ENCODE data around the gene HEXA.

Gene HEXA

DNA sequence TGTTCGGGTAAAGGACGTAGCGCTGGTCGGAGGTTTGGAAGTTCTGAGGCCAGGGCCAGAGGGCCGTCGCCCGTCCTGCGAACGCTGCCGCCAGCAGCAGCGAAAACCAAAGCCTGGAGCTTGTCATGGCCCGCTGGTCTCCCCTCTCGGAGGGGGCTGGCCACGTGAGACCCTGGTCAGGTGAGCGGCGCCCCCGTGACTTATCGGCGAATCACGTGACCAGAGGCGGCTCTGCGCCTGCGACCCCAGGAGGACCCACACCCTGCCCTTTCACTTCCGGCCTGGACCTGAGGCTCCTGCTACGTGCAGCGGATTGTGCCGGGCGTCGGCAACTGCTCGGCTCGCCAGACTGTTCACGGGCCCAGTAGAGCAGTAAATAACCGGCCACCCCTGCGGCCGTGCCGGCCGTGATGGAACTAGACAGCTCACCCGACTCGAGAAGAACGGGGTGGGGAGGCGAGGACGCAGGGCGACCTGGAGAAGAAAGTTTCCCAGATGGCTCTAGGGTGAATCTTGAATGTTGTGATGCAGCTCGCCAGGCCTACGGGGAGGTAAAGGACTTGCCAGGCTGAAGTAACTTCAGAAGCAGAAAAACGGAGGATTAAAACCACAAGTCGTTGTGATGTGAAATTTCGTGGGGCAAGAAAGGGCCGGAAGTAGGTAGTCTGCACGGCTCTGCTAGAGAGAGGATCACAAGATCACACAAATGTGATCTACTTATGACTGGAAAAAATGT, at the start of gene HEXA (continued):
- TF ChIP-seq, protein P1, sequence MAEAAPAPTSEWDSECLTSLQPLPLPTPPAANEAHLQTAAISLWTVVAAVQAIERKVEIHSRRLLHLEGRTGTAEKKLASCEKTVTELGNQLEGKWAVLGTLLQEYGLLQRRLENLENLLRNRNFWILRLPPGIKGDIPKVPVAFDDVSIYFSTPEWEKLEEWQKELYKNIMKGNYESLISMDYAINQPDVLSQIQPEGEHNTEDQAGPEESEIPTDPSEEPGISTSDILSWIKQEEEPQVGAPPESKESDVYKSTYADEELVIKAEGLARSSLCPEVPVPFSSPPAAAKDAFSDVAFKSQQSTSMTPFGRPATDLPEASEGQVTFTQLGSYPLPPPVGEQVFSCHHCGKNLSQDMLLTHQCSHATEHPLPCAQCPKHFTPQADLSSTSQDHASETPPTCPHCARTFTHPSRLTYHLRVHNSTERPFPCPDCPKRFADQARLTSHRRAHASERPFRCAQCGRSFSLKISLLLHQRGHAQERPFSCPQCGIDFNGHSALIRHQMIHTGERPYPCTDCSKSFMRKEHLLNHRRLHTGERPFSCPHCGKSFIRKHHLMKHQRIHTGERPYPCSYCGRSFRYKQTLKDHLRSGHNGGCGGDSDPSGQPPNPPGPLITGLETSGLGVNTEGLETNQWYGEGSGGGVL (tag by site-specific recombination; IDR thresholded peaks at IDR 0.05) = peak; percentile 90
- TF ChIP-seq ZNF404 (tag by site-specific recombination; IDR thresholded peaks at IDR 0.05) (no peak), OVOL3 (tag by site-specific recombination; IDR thresholded peaks at IDR 0.05) (peak; percentile 97), ZNF174 (tag by site-specific recombination; IDR thresholded peaks at IDR 0.05) (no peak), OSR2 (tag by site-specific recombination; IDR thresholded peaks at IDR 0.05) (peak; percentile 43; the same call in 1 of the 2 replicates), ZNF132 (tag by site-specific recombination; IDR thresholded peaks at IDR 0.05; ENCODE audit: borderline replicate concordance) (no peak), SP2 (tag by site-specific recombination; IDR thresholded peaks at IDR 0.05) (peak; percentile 86), ZNF664 (tag by site-specific recombination; IDR thresholded peaks at IDR 0.05) (peak; percentile 86), SCRT1 (tag by site-specific recombination; IDR thresholded peaks at IDR 0.05; ENCODE audit: borderline replicate concordance) (no peak), ZNF23 (tag by site-specific recombination; IDR thresholded peaks at IDR 0.05; ENCODE audit: borderline replicate concordance) (peak; percentile 43; the same call in 1 of the 2 replicates), ZNF792 (tag by site-specific recombination; IDR thresholded peaks at IDR 0.05) (peak; percentile 65; the same call in 1 of the 2 replicates), ZNF654 (tag by site-specific recombination; IDR thresholded peaks at IDR 0.05; ENCODE audit: low read depth) (no peak), BCL11B (tag by site-specific recombination; IDR thresholded peaks at IDR 0.05; ENCODE audit: low read depth) (peak; percentile 76; the same call in 1 of the 2 replicates)
- TF ChIP-seq, protein P2, sequence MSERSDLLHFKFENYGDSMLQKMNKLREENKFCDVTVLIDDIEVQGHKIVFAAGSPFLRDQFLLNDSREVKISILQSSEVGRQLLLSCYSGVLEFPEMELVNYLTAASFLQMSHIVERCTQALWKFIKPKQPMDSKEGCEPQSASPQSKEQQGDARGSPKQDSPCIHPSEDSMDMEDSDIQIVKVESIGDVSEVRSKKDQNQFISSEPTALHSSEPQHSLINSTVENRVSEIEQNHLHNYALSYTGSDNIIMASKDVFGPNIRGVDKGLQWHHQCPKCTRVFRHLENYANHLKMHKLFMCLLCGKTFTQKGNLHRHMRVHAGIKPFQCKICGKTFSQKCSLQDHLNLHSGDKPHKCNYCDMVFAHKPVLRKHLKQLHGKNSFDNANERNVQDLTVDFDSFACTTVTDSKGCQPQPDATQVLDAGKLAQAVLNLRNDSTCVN (tag by site-specific recombination; optimal IDR thresholded peaks at IDR 0.05) = peak; percentile 62
- TF ChIP-seq, protein P3, sequence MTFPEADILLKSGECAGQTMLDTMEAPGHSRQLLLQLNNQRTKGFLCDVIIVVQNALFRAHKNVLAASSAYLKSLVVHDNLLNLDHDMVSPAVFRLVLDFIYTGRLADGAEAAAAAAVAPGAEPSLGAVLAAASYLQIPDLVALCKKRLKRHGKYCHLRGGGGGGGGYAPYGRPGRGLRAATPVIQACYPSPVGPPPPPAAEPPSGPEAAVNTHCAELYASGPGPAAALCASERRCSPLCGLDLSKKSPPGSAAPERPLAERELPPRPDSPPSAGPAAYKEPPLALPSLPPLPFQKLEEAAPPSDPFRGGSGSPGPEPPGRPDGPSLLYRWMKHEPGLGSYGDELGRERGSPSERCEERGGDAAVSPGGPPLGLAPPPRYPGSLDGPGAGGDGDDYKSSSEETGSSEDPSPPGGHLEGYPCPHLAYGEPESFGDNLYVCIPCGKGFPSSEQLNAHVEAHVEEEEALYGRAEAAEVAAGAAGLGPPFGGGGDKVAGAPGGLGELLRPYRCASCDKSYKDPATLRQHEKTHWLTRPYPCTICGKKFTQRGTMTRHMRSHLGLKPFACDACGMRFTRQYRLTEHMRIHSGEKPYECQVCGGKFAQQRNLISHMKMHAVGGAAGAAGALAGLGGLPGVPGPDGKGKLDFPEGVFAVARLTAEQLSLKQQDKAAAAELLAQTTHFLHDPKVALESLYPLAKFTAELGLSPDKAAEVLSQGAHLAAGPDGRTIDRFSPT (tag by site-specific recombination; IDR thresholded peaks at IDR 0.05) = no peak; the same call in 1 of the 2 replicates
- TF ChIP-seq, protein P4, sequence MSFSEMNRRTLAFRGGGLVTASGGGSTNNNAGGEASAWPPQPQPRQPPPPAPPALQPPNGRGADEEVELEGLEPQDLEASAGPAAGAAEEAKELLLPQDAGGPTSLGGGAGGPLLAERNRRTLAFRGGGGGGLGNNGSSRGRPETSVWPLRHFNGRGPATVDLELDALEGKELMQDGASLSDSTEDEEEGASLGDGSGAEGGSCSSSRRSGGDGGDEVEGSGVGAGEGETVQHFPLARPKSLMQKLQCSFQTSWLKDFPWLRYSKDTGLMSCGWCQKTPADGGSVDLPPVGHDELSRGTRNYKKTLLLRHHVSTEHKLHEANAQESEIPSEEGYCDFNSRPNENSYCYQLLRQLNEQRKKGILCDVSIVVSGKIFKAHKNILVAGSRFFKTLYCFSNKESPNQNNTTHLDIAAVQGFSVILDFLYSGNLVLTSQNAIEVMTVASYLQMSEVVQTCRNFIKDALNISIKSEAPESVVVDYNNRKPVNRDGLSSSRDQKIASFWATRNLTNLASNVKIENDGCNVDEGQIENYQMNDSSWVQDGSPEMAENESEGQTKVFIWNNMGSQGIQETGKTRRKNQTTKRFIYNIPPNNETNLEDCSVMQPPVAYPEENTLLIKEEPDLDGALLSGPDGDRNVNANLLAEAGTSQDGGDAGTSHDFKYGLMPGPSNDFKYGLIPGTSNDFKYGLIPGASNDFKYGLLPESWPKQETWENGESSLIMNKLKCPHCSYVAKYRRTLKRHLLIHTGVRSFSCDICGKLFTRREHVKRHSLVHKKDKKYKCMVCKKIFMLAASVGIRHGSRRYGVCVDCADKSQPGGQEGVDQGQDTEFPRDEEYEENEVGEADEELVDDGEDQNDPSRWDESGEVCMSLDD (tag by site-specific recombination; IDR thresholded peaks at IDR 0.05) = peak; percentile 94
- TF ChIP-seq, protein P5, sequence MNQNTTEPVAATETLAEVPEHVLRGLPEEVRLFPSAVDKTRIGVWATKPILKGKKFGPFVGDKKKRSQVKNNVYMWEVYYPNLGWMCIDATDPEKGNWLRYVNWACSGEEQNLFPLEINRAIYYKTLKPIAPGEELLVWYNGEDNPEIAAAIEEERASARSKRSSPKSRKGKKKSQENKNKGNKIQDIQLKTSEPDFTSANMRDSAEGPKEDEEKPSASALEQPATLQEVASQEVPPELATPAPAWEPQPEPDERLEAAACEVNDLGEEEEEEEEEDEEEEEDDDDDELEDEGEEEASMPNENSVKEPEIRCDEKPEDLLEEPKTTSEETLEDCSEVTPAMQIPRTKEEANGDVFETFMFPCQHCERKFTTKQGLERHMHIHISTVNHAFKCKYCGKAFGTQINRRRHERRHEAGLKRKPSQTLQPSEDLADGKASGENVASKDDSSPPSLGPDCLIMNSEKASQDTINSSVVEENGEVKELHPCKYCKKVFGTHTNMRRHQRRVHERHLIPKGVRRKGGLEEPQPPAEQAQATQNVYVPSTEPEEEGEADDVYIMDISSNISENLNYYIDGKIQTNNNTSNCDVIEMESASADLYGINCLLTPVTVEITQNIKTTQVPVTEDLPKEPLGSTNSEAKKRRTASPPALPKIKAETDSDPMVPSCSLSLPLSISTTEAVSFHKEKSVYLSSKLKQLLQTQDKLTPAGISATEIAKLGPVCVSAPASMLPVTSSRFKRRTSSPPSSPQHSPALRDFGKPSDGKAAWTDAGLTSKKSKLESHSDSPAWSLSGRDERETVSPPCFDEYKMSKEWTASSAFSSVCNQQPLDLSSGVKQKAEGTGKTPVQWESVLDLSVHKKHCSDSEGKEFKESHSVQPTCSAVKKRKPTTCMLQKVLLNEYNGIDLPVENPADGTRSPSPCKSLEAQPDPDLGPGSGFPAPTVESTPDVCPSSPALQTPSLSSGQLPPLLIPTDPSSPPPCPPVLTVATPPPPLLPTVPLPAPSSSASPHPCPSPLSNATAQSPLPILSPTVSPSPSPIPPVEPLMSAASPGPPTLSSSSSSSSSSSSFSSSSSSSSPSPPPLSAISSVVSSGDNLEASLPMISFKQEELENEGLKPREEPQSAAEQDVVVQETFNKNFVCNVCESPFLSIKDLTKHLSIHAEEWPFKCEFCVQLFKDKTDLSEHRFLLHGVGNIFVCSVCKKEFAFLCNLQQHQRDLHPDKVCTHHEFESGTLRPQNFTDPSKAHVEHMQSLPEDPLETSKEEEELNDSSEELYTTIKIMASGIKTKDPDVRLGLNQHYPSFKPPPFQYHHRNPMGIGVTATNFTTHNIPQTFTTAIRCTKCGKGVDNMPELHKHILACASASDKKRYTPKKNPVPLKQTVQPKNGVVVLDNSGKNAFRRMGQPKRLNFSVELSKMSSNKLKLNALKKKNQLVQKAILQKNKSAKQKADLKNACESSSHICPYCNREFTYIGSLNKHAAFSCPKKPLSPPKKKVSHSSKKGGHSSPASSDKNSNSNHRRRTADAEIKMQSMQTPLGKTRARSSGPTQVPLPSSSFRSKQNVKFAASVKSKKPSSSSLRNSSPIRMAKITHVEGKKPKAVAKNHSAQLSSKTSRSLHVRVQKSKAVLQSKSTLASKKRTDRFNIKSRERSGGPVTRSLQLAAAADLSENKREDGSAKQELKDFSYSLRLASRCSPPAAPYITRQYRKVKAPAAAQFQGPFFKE (tag by site-specific recombination; IDR thresholded peaks at IDR 0.05; ENCODE audit: borderline replicate concordance) = peak; percentile 87
- TF ChIP-seq, protein P6, sequence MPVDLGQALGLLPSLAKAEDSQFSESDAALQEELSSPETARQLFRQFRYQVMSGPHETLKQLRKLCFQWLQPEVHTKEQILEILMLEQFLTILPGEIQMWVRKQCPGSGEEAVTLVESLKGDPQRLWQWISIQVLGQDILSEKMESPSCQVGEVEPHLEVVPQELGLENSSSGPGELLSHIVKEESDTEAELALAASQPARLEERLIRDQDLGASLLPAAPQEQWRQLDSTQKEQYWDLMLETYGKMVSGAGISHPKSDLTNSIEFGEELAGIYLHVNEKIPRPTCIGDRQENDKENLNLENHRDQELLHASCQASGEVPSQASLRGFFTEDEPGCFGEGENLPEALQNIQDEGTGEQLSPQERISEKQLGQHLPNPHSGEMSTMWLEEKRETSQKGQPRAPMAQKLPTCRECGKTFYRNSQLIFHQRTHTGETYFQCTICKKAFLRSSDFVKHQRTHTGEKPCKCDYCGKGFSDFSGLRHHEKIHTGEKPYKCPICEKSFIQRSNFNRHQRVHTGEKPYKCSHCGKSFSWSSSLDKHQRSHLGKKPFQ (tag by site-specific recombination; IDR thresholded peaks at IDR 0.05) = peak; percentile 46
- TF ChIP-seq, protein P7, sequence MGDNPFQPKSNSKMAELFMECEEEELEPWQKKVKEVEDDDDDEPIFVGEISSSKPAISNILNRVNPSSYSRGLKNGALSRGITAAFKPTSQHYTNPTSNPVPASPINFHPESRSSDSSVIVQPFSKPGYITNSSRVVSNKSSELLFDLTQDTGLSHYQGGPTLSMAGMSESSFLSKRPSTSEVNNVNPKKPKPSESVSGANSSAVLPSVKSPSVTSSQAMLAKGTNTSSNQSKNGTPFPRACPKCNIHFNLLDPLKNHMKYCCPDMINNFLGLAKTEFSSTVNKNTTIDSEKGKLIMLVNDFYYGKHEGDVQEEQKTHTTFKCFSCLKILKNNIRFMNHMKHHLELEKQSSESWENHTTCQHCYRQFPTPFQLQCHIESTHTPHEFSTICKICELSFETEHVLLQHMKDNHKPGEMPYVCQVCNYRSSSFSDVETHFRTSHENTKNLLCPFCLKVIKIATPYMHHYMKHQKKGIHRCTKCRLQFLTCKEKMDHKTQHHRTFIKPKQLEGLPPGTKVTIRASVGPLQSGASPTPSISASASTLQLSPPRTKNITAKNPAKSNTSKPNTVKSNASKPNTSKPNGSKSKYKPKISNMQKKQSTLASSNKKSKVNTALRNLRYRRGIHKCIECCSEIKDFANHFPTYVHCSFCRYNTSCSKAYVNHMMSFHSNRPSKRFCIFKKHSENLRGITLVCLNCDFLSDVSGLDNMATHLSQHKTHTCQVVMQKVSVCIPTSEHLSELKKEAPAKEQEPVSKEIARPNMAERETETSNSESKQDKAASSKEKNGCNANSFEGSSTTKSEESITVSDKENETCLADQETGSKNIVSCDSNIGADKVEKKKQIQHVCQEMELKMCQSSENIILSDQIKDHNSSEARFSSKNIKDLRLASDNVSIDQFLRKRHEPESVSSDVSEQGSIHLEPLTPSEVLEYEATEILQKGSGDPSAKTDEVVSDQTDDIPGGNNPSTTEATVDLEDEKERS (tag by site-specific recombination; IDR thresholded peaks at IDR 0.05) = peak; percentile 42; the same call in 1 of the 2 replicates

Data from HEK293 (cell line).